ENCODE data around the gene ZNF606.

DNA sequence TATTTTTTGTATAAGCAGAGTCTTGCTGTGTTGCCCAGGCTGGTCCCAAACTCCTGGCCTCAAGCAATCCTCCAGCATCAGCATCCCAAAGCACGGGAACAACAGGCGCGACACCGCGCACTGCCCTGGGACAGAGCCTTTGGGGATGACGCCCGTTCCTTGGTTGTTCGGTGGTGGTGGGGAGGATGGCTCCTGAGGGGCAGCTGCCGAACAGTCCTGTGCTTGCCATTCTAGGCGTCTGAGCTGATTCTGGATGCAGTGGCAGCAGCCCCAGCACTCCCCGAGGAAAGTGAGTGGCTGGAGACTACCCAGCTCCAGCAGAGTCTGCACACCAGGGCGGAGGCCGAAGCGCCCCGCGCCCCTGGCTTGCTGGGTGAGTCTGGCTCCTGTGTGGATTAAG, 49.6 kb upstream of the ZNF606 start:
- TF ChIP-seq, protein P1, sequence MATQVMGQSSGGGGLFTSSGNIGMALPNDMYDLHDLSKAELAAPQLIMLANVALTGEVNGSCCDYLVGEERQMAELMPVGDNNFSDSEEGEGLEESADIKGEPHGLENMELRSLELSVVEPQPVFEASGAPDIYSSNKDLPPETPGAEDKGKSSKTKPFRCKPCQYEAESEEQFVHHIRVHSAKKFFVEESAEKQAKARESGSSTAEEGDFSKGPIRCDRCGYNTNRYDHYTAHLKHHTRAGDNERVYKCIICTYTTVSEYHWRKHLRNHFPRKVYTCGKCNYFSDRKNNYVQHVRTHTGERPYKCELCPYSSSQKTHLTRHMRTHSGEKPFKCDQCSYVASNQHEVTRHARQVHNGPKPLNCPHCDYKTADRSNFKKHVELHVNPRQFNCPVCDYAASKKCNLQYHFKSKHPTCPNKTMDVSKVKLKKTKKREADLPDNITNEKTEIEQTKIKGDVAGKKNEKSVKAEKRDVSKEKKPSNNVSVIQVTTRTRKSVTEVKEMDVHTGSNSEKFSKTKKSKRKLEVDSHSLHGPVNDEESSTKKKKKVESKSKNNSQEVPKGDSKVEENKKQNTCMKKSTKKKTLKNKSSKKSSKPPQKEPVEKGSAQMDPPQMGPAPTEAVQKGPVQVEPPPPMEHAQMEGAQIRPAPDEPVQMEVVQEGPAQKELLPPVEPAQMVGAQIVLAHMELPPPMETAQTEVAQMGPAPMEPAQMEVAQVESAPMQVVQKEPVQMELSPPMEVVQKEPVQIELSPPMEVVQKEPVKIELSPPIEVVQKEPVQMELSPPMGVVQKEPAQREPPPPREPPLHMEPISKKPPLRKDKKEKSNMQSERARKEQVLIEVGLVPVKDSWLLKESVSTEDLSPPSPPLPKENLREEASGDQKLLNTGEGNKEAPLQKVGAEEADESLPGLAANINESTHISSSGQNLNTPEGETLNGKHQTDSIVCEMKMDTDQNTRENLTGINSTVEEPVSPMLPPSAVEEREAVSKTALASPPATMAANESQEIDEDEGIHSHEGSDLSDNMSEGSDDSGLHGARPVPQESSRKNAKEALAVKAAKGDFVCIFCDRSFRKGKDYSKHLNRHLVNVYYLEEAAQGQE (IDR thresholded peaks at IDR 0.05; ENCODE audit: insufficient read depth in 1 of 2, low read depth in 2 of 2, low read length in 2 of 2), result no peak
- TF ChIP-seq POLR2AphosphoS5 (IDR thresholded peaks at IDR 0.05; ENCODE audit: low read depth, low read length), result no peak
- TF ChIP-seq FOXP2 (optimal IDR thresholded peaks at IDR 0.05; ENCODE audit: borderline replicate concordance, extremely low read depth, extremely low read length, insufficient read depth), result no peak
- TF ChIP-seq SIN3A (IDR thresholded peaks at IDR 0.05; ENCODE audit: borderline replicate concordance, insufficient read depth, low read length), result no peak
- TF ChIP-seq TAF1 (IDR thresholded peaks at IDR 0.05; ENCODE audit: borderline replicate concordance, insufficient read depth, low read length), result no peak

Data from PFSK-1 (cell line).